ENCODE measurements around the gene TMEM232.

TMEM232 gene

GRCh38 chr5:110401881-110402280 is 324.6 kb downstream of the TMEM232 start:
- no peak for DNase-seq (ENCODE audit: low spot score)

DNA sequence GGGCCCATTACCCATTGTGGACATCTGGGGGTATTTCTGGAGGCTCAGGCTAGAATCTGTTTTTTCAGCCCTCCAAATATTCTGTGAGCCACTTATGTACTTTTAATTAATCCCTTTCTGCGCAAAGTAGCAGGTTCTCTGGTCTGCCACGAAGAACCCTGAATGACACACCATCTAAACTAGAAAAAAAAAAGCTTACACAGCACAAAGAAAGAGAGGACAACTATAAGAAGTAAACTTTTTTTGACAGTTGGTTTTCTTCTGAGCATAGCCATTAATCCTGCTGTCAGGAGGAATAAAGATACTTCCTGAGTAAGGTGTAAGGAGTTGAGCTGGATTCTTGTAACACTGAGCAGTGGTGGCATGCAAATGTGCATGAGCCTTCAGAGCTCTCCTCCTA is 327.5 kb downstream of the TMEM232 start:
- no peak for DNase-seq (ENCODE audit: low spot score)

- no peak for DNase-seq (ENCODE audit: low spot score)
These were observed 329.2 kb downstream of the TMEM232 start for GRCh38 chr5:110397281-110397680.

DNA sequence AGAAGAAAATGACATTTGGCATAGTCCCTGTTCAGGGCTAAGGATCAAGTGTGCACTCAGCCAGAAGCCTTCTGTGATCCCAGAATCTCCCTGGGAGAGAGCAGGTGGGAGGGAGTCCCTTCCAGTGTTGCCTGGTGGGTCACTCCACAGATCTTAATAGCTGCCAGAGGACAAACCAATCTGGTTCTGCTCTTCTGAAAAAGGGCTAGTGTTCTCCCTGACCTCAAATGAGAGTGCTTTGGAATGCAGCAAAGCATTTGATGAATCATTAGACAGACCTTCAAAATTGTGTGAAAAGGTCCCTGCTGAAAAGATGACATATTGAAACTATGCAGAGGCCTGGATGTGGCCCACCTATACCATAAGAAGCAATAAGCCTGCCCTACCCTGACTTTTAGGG is 339.7 kb downstream of the TMEM232 start:
- no peak for DNase-seq (ENCODE audit: low spot score)

DNA sequence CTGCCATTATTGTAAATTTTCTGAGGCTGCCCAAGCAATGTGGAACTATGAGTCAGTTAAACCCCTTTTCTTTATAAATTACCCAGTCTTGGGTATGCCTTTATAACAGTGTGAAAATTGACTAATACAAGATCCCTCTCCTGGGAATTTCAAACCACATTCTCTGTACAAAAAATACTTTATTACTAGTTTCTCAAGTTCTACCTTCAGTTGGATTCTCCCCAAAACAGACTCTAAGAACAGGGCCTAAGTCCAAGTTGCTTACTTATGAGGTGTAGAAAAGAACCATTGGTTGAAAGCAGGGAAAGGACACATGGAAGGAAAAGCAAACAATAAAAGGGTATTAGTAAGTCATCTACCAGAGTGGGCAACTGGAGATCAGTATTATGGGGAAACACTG is 343.2 kb downstream of the TMEM232 start:
- no peak for DNase-seq (ENCODE audit: low spot score)

- no peak for DNase-seq (ENCODE audit: low spot score)
These were observed 348.5 kb downstream of the TMEM232 start for GRCh38 chr5:110377943-110378342.

DNA sequence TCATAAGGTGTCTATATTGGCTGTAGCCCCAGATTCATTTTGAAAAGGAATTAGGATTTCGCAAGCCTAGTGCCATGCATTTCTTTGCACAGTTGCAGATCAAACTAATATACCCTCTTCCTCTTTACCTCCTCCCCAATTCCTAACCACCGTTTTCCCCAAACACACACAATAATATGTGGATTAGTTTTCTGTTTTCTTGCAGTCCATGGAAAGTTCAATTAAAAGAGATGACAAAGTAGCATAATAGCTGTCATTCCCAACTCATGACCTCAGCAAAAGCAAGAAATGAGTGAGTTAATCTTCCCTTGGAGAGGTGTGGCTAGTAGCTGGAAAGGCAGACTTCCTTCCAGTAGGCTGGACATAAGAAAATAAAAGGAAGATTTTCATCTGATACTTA is 349.1 kb downstream of the TMEM232 start:
- no peak for DNase-seq (ENCODE audit: low spot score)

DNA sequence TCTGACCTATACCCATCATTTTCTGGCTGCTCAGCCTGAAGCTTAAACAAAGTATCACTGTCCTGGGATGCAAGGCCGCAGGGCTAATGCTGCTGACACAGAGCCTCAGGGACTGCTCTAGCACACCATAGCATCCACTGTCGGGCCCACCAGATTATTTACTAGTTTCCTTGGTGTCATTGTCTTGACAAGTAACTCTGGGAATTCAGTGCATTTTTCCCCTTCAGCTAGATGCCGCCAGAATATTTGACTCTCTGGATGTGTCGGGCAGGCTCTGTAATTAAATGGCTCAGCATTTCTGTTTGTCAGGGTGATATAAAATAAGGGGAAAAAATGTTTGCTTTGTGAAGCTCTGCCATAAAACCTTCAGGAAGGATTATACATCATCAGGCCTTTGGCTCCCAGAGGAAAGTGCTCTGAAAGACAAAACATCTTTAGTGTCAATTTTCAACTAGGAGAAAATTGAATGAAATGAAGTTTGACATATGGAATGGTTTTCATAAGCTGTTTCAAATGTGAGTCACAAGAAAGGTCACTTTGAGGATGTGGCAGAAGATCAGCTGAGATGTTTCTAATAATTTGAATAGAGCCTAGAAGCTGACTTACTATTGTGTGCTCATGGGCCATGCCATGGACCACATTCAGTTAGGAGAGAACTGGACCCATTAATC is 350.1 kb downstream of the TMEM232 start:
- no peak for DNase-seq (ENCODE audit: low spot score)

DNA sequence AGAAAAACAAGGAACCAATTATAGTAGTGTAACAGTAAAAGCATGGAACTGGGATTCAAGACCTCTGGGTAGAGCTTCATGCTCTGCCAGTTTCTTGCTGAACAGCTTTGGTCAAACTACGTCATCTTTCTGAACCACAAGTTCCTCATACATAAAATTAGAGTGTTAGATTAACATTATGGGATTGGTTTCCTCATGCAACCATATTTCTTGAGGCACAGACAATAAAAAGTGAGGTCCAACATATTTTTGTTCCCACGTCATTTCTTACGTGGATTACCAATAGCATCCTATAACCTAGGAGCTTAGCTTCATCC is 354.8 kb downstream of the TMEM232 start:
- no peak for DNase-seq (ENCODE audit: low spot score)

DNA sequence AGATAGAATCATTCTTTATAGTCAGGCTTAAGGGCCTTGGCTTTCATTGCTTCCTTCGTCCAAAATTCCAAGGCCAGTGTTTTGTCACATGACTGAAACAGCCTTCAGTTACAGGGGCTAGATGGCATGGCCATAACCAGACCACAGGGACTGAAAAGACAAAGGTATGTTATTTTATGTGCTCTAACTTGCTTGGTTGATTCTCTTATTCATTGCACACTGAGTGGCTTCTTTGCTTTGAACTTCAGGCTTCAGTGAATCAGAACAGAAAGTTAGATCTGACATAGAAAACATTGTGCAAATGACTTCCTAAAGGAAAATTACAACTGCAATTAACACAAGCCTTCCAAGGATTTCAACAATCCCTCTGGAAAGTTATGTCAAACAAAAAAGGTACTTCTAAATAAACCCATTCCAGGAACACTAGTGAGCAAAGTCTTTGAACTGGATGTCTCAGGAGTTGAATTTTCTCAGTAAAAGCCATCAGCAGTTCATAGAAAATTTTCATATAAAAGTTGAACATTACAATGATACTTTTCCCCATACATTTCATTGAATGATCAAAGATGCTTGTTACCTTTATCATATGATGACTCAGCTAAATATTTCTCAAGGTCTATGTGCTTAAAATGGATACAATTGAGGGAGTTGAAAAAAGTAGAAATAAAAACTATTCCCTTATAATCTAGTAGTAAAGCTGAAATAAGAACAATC is 355.3 kb downstream of the TMEM232 start:
- DNase-seq (ENCODE audit: low spot score) = no peak

Data from hematopoietic multipotent progenitor cell treated with erythropoietin and hydrocortisone succinate and interleukin-3 and kit ligand, for 15 days (in vitro differentiated cells).